K562 treated with DMSO at 1 percent for 48 hours (cell line): ENCODE results near the gene LONP1. TPM values are rescaled to one million over a fixed set of nuclear protein-coding genes. Genes with fewer than 3 reads are reported as not detected.

Experiments used
- total RNA-seq: library from RNA; unstranded; fragments of 300-600 nt; gene quantifications from 2 replicates; pipeline ENCODE4 v1.2.3, GENCODE V29; 2022; ENCODE audit warnings: low replicate concordance; ENCODE audit errors: extremely low read depth

Gene LONP1
- not detected in 2 replicates for total RNA-seq

GRCh38 chr19:5719961-5720790, at the start of gene LONP1, which contains the start of gene CATSPERD:
Gene LONP1 (minus strand): TSS chr19:5720146. CDS start chr19:5720132, 14 bp downstream.
Gene CATSPERD (plus strand): TSS chr19:5720637. CDS start chr19:5720738, 101 bp downstream.

GRCh38 chr19:5690125-5690954, 29.6 kb downstream of the LONP1 start, which contains the start of gene RPL36:
Gene RPL36 (plus strand): TSS chr19:5690295. CDS start chr19:5690508, 213 bp downstream.

GRCh38 chr19:5680437-5681368, 39.2 kb downstream of the LONP1 start, which contains the start of the genes HSD11B1L and MICOS13:
Gene HSD11B1L (plus strand): TSS chr19:5681027. CDS start chr19:5684833, 3,806 bp downstream.
Gene MICOS13 (minus strand): TSS chr19:5680516. CDS start chr19:5680486, 30 bp downstream.

Other genes starting within 250 kb of the LONP1 start
- gene TINCR, start 152.2 kb downstream of the LONP1 start, total RNA-seq, result not detected in 2 replicates
- not detected in 2 replicates for gene SAFB2, start 97.4 kb downstream of the LONP1 start, total RNA-seq
- 177 TPM in 1 of 2 replicates, not detected in the other for gene SAFB, start 97.1 kb downstream of the LONP1 start, total RNA-seq
- not detected in 2 replicates for gene MICOS13, start 39.6 kb downstream of the LONP1 start, total RNA-seq
- not detected in 2 replicates for gene HSD11B1L, start 39.1 kb downstream of the LONP1 start, total RNA-seq
- 2,766 TPM in 1 of 2 replicates, not detected in the other for gene RPL36, start 29.9 kb downstream of the LONP1 start, total RNA-seq
- not detected in 2 replicates for gene CATSPERD, start 491 bp upstream of the LONP1 start, total RNA-seq
- gene PRR22, start 64.6 kb upstream of the LONP1 start, total RNA-seq, result not detected in 2 replicates
- not detected in 2 replicates for gene DUS3L, start 71.0 kb upstream of the LONP1 start, total RNA-seq
- not detected in 2 replicates for gene NRTN, start 84.9 kb upstream of the LONP1 start, total RNA-seq
- gene FUT6, start 119.6 kb upstream of the LONP1 start, total RNA-seq, result not detected in 2 replicates
- gene FUT3, start 131.3 kb upstream of the LONP1 start, total RNA-seq, result not detected in 2 replicates
- gene FUT5, start 150.4 kb upstream of the LONP1 start, total RNA-seq, result not detected in 2 replicates
- not detected in 2 replicates for gene NDUFA11, start 183.6 kb upstream of the LONP1 start, total RNA-seq
- gene VMAC, start 184.7 kb upstream of the LONP1 start, total RNA-seq, result not detected in 2 replicates
- not detected in 2 replicates for gene CAPS, start 194.1 kb upstream of the LONP1 start, total RNA-seq